Liver (tissue), 9 donors: ENCODE data around the gene PROB1. TPM values are rescaled to one million over a fixed set of nuclear protein-coding genes. Genes with fewer than 3 reads are reported as not detected.

Source experiments
- DNase-seq: peaks from one replicate; pipeline ENCODE4 v3.0.0-alpha.2; 2017; ENCODE audit warnings: low spot score
- H3K27ac ChIP-seq, 2 donors: one replicate each; pipeline ENCODE4 v1.7.0; 2013; ENCODE audit warnings: inconsistent platforms in 2 of 2, low read length in 2 of 2, control low read depth in 1 of 2, low read depth in 1 of 2, mild to moderate bottlenecking in 1 of 2
- H3K27me3 ChIP-seq, 4 donors: one replicate each; pipeline versions ENCODE4 v1.6.1 to v1.7.0; 2013; ENCODE audit warnings: low read length in 3 of 4, inconsistent platforms in 1 of 4, mild to moderate bottlenecking in 1 of 4, moderate library complexity in 1 of 4; ENCODE audit not compliant: control insufficient read depth in 4 of 4, insufficient read depth in 4 of 4
- H3K36me3 ChIP-seq, 4 donors: one replicate each; pipeline versions ENCODE4 v1.6.1 to v1.7.0; 2013; ENCODE audit warnings: low read length in 3 of 4, mild to moderate bottlenecking in 3 of 4, low read depth in 1 of 4, moderate library complexity in 1 of 4; ENCODE audit not compliant: control insufficient read depth in 4 of 4, insufficient read depth in 3 of 4
- H3K4me1 ChIP-seq, 4 donors: one replicate each; pipeline versions ENCODE4 v1.6.1 to v1.7.0; 2013; ENCODE audit warnings: low read length in 3 of 4, mild to moderate bottlenecking in 3 of 4, moderate library complexity in 1 of 4; ENCODE audit not compliant: control insufficient read depth in 4 of 4, insufficient read depth in 4 of 4
- H3K4me3 ChIP-seq, 3 donors: one replicate each; pipeline versions ENCODE4 v1.6.1 to v1.7.0; 2013; ENCODE audit warnings: low read length in 3 of 3, control low read depth in 1 of 3, low read depth in 1 of 3, mild to moderate bottlenecking in 1 of 3
- H3K9ac ChIP-seq, 2 donors: one replicate each; pipeline ENCODE4 v1.7.0; 2013; ENCODE audit warnings: low read length in 2 of 2, mild to moderate bottlenecking in 2 of 2, moderate library complexity in 2 of 2, control low read depth in 1 of 2, low read depth in 1 of 2
- H3K9me3 ChIP-seq, 4 donors: one replicate each; pipeline versions ENCODE4 v1.6.1 to v1.7.0; 2013; ENCODE audit warnings: low read length in 3 of 4; ENCODE audit not compliant: control insufficient read depth in 4 of 4
- EGR1 ChIP-seq, 2 donors: IDR thresholded peaks; 2 replicates each; pipeline ENCODE4 v1.6.1; 2016 to 2018; ENCODE audit warnings: antibody characterized with exemption in 2 of 2, low read depth in 2 of 2
- GABPA ChIP-seq, 2 donors: IDR thresholded peaks in 1 of 2; conservative IDR thresholded peaks in 1 of 2; 2 replicates each; pipeline ENCODE4 v1.6.1; 2016; ENCODE audit warnings: antibody characterized with exemption in 2 of 2, mild to moderate bottlenecking in 1 of 2, moderate library complexity in 1 of 2
- HNF4A ChIP-seq, 2 donors: conservative IDR thresholded peaks; 2 replicates each; pipeline ENCODE4 v1.6.1; 2016; ENCODE audit warnings: antibody characterized with exemption in 2 of 2, mild to moderate bottlenecking in 2 of 2
- MAX ChIP-seq: IDR thresholded peaks from 2 replicates; pipeline ENCODE4 v1.6.1; 2016; ENCODE audit warnings: antibody characterized with exemption
- NR2F2 ChIP-seq: IDR thresholded peaks from 2 replicates; pipeline ENCODE4 v1.6.1; 2016; ENCODE audit warnings: antibody characterized with exemption
- RAD21 ChIP-seq, 2 donors: IDR thresholded peaks; 2 replicates each; pipeline ENCODE4 v1.6.1; 2016; ENCODE audit warnings: antibody characterized with exemption in 2 of 2, mild to moderate bottlenecking in 2 of 2
- REST ChIP-seq: IDR thresholded peaks from 2 replicates; pipeline ENCODE4 v1.6.1; 2016; ENCODE audit warnings: antibody characterized with exemption, mild to moderate bottlenecking
- WGBS: extraction: QIAGEN DNeasy Blood & Tissue Kit; methylation state at CpG from one replicate; pipeline ENCODE4 v1.1.7; 2013; 5-methylcytosine and 5-hydroxymethylcytosine counted together
- polyA plus RNA-seq, 2 donors: library from polyadenylated mRNA; stranded (reverse) in 1 of 2; unstranded in 1 of 2; fragments of 200-250 nt in 1 of 2; fragments of >200 nt in 1 of 2; fragmentation: Nextera tagmentation in 1 of 2; extraction: Ambion mirVana in 1 of 2; gene quantifications; one replicate each; pipeline versions ENCODE4 v1.2.1 to v1.2.3, GENCODE V29; 2013 to 2015
- total RNA-seq, 2 donors: library from RNA; depleted of rRNA; stranded (reverse); fragments of >200 nt; gene quantifications; one replicate each; pipeline ENCODE4 v1.2.3, GENCODE V29; 2014
- TF ChIP-seq, protein P1 (sequence below): fragments of 150-350 bp; IDR thresholded peaks from 2 replicates; pipeline ENCODE4 v1.5.1; 2017; ENCODE audit warnings: improper control_type of control experiment, low read depth, low read length; ENCODE audit not compliant: missing input control
- TF ChIP-seq, protein P2 (sequence below): IDR thresholded peaks from 2 replicates; pipeline ENCODE4 v1.6.1; 2016; ENCODE audit warnings: antibody characterized with exemption
- donor health status: healthy.
- donor health status: healthy.
- donor health status: healthy.
- donor health status: healthy.
- donor health status: healthy.

Gene PROB1
- total and polyA plus RNA-seq, 4 donors, result 0.04 to 0.67 (median 0.34) TPM

DNA sequence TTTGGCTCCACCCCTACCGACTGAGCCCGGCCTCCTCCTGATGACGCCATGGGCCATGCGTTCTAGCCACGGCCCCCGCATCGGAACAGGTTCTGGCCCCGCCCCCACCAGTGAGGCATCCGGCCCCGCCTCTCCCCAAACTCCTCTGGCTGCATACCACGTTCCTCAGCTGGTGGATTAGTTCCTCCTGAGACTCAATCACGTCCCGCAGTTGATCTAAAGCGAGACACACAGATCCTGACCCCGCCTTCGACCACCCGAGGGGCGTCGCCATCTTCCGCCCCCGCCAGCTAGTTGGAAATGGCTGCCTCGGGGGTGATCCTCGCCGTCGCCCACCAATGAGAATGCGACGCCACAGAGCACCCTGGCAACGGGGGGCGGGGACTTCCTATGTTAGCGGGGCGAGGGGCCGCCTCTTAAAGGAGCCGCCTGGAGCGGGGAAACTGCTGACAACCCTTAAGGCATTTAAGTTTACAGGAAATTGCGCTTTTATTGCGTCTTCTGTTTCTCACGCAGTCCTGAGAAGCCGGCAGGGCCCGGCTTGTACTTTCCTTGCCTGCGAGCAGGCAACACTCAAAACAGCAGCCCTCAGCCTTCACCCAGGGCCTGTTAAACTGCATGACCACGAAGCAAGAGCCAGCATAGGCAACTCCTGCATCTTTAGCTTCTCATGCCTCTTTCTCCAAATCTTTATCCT lies 9.0 kb upstream of the PROB1 start, which contains the start of gene SPATA24 (continued):
- TF ChIP-seq, protein P1, sequence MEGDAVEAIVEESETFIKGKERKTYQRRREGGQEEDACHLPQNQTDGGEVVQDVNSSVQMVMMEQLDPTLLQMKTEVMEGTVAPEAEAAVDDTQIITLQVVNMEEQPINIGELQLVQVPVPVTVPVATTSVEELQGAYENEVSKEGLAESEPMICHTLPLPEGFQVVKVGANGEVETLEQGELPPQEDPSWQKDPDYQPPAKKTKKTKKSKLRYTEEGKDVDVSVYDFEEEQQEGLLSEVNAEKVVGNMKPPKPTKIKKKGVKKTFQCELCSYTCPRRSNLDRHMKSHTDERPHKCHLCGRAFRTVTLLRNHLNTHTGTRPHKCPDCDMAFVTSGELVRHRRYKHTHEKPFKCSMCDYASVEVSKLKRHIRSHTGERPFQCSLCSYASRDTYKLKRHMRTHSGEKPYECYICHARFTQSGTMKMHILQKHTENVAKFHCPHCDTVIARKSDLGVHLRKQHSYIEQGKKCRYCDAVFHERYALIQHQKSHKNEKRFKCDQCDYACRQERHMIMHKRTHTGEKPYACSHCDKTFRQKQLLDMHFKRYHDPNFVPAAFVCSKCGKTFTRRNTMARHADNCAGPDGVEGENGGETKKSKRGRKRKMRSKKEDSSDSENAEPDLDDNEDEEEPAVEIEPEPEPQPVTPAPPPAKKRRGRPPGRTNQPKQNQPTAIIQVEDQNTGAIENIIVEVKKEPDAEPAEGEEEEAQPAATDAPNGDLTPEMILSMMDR, result no peak
- TF ChIP-seq HNF4A (conservative IDR thresholded peaks at IDR 0.05) (no peak), NR2F2 (peak; percentile 57), RAD21 (IDR thresholded peaks at IDR 0.05) (no peak), EGR1 (IDR thresholded peaks at IDR 0.05; ENCODE audit: low read depth in 2 of 2) (peak; percentile 98 to 99)

DNA sequence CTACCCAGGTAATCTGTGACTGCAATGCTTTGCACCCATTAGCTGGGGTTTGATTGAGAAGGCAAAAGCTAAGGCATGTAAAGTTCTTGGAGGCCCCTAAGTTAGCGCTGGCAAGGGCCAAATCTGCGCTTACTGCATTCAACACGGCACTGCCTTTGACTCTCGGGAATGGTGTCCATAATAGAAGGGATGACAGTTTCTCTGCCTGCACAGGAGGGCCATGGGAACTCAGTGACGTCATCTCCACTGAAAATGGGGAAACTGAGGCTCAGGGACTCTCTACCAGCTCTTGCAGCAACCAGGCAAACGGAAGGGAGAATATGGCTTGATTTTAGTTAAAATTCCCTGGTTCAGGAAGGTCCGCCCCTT lies 8.5 kb upstream of the PROB1 start:
- no peaks in the 10 kb centered on the region for H3K9me3 ChIP-seq
- TF ChIP-seq MAX, result no peak
- peak overlapping the region in 1 of 2 donors; percentile 56 for H3K9ac ChIP-seq
- no peak for DNase-seq
- no peaks in the 10 kb centered on the region for H3K27me3 ChIP-seq
- H3K4me3 ChIP-seq, result peak overlapping the region; percentile 40 to 89 (median 74)
- no peaks in the 10 kb centered on the region for H3K36me3 ChIP-seq
- H3K4me1 ChIP-seq, result peaks cover 0 to 11% (median 8%) of the 10 kb centered on the region in 4 donors
- H3K27ac ChIP-seq, result peak overlapping the region; percentile 92 to 95
- WGBS, result 37% methylated on average over 7 of the region's 7 CpGs

DNA sequence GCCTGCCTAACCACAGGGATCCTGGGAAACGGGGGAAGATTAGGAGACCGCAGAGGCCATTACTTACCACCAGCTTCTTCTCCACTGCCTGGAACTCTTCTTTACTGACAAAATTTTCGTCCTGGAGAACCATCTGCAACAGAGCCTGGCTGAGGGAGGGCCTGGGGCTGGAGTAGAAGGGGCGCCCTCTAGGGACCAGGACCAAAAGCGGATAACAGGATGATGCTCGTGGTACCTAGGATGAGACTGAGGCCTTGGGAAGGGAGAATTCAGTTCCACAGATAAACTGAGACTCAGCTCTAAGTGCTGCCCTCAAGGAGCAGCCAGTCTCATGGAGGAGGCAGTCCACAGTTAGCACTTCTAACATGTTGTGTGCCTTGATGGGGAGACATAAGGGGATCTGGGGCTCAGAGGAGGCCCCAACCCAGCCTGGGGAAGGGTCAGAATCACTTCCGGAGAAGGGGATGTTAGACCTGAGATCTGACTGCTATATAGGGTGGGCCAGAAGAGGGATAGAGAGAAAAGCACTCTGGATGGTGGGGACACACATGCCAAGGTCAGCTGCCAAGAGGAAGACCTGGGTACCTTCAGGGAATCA lies 7.8 kb upstream of the PROB1 start:
- DNase-seq, result peak; percentile 60
- Histone ChIP-seq H3K9me3 (no peaks in the 10 kb centered on the region), H3K9ac (no peak overlapping the region), H3K36me3 (no peaks in the 10 kb centered on the region), H3K27me3 (no peaks in the 10 kb centered on the region), H3K4me3 (no peak overlapping the region), H3K27ac (no peak overlapping the region), H3K4me1 (peaks cover 0 to 11% (median 8%) of the 10 kb centered on the region in 4 donors)
- TF ChIP-seq, protein P2, sequence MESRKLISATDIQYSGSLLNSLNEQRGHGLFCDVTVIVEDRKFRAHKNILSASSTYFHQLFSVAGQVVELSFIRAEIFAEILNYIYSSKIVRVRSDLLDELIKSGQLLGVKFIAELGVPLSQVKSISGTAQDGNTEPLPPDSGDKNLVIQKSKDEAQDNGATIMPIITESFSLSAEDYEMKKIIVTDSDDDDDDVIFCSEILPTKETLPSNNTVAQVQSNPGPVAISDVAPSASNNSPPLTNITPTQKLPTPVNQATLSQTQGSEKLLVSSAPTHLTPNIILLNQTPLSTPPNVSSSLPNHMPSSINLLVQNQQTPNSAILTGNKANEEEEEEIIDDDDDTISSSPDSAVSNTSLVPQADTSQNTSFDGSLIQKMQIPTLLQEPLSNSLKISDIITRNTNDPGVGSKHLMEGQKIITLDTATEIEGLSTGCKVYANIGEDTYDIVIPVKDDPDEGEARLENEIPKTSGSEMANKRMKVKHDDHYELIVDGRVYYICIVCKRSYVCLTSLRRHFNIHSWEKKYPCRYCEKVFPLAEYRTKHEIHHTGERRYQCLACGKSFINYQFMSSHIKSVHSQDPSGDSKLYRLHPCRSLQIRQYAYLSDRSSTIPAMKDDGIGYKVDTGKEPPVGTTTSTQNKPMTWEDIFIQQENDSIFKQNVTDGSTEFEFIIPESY, result no peak
- TF ChIP-seq GABPA (IDR thresholded peaks at IDR 0.05 in 1 of 2, conservative IDR thresholded peaks at IDR 0.05 in 1 of 2) (no peak), REST (no peak), RAD21 (IDR thresholded peaks at IDR 0.05) (peak; percentile 52 to 69)
- TF ChIP-seq, protein P1, result peak; percentile 34
- WGBS, result 72% methylated on average over 7 of the region's 7 CpGs
